GM12878 (cell line): ENCODE data around the gene SYF2. TPM values are rescaled to one million over a fixed set of nuclear protein-coding genes. Genes with fewer than 3 reads are reported as not detected.

Experiments
- ATAC-seq: fragments of 200-7000 bp; cut with Tn5 transposase; 3 replicates; pipeline ENCODE4 v1.9.1; 2020; ENCODE audit warnings: mild to moderate bottlenecking, moderate library complexity
- BruUV-seq: library from RNA; stranded (reverse); fragments of 400-500 nt; replicated peaks from 2 replicates; lab custom pipeline; 2021; lab: Mats Ljungman, UMichigan
- CTCF ChIA-PET: fragments of 300-600 bp; sonication (Branson Sonifier 250); formaldehyde crosslinking; extraction: SDS; loops from one replicate; lab custom pipeline; 2021; ENCODE audit warnings: inconsistent platforms; lab: Yijun Ruan, JAX
- POLR2A ChIA-PET: fragments of 350-600 bp; formaldehyde crosslinking; extraction: SDS; loops from one replicate; lab custom pipeline; 2021; ENCODE audit warnings: inconsistent platforms; lab: Charles Lee
- RAD21 ChIA-PET: fragments of 300-600 bp; sonication (Branson Sonifier 250); formaldehyde crosslinking; loops from one replicate; lab custom pipeline; 2023; ENCODE audit warnings: antibody characterized with exemption; ENCODE audit not compliant: unreplicated experiment; lab: Charles Lee
- SMC1A ChIA-PET: fragments of 300-600 bp; sonication (Branson Sonifier 250); formaldehyde crosslinking; loops from one replicate; lab custom pipeline; 2023; ENCODE audit not compliant: unreplicated experiment, uncharacterized antibody; lab: Charles Lee
- DNase-seq: peaks from one replicate; pipeline ENCODE4 v3.0.0-alpha.2; 2011; ENCODE audit warnings: low read depth, low spot score
- FAIRE-seq: peaks from 3 replicates; lab custom pipeline; 2011; peaks lifted over from hg19 to GRCh38; lab: Jason Lieb, UNC
- H2AFZ ChIP-seq: 2 replicates; pipeline ENCODE4 v1.6.0; 2011; ENCODE audit warnings: low read depth, low read length, control low read depth; ENCODE audit not compliant: control insufficient read depth
- H3K27ac ChIP-seq: 2 replicates; pipeline ENCODE4 v1.5.1; 2011; ENCODE audit warnings: control low read depth; ENCODE audit not compliant: control insufficient read depth, insufficient read depth
- H3K27me3 ChIP-seq, 2 experiments: replicated peaks in 1 of 2; 2 replicates each; pipeline versions ENCODE4 v1.6.0 to v1.6.1; 2011; ENCODE audit warnings: low read length in 1 of 2; ENCODE audit not compliant: control insufficient read depth in 2 of 2, insufficient read depth in 2 of 2
- H3K36me3 ChIP-seq, 2 experiments: 2 replicates each; pipeline ENCODE4 v1.5.1; 2011; ENCODE audit warnings: low read length in 1 of 2; ENCODE audit not compliant: control insufficient read depth in 2 of 2, insufficient read depth in 2 of 2
- H3K4me1 ChIP-seq: 2 replicates; pipeline ENCODE4 v1.6.1; 2011; ENCODE audit warnings: mild to moderate bottlenecking, low read length, moderate library complexity, mixed read lengths; ENCODE audit not compliant: control insufficient read depth, insufficient read depth
- H3K4me2 ChIP-seq: 2 replicates; pipeline ENCODE4 v1.6.0; 2011; ENCODE audit warnings: control low read depth; ENCODE audit not compliant: control insufficient read depth, insufficient read depth
- H3K4me3 ChIP-seq: fragments of 200-600 bp; sonication (generic); 2 replicates; pipeline ENCODE4 v1.5.1; 2016
- H3K79me2 ChIP-seq: 2 replicates; pipeline ENCODE4 v1.6.0; 2011; ENCODE audit warnings: low read length; ENCODE audit not compliant: control insufficient read depth, insufficient read depth
- H3K9ac ChIP-seq: 2 replicates; pipeline ENCODE4 v1.8.0; 2011; ENCODE audit warnings: low read length, control low read depth, mixed read lengths; ENCODE audit not compliant: control insufficient read depth, insufficient read depth
- H3K9me3 ChIP-seq: replicated peaks from 3 replicates; pipeline ENCODE4 v1.5.1; 2011; ENCODE audit warnings: mild to moderate bottlenecking, low read length; ENCODE audit not compliant: control insufficient read depth, insufficient read depth
- H4K20me1 ChIP-seq: 2 replicates; pipeline ENCODE4 v1.6.0; 2011; ENCODE audit not compliant: control insufficient read depth, insufficient read depth
- MYC ChIP-seq: IDR thresholded peaks from 2 replicates; pipeline ENCODE4 v1.6.1; 2011; ENCODE audit warnings: mild to moderate bottlenecking, low read length, moderate library complexity, inconsistent platforms; ENCODE audit not compliant: insufficient read depth, insufficient replicate concordance, insufficient read length, severe bottlenecking
- RAD51 ChIP-seq: fragments of 450-650 bp; IDR thresholded peaks from 2 replicates; pipeline ENCODE4 v1.6.1; 2016; ENCODE audit warnings: moderate library complexity, mild to moderate bottlenecking, inconsistent platforms
- SREBF1 ChIP-seq: IDR thresholded peaks from 2 replicates; pipeline ENCODE4 v1.6.1; 2012; ENCODE audit warnings: mild to moderate bottlenecking, low read length
- STAT1 ChIP-seq: fragments of 450-650 bp; conservative IDR thresholded peaks from 2 replicates; pipeline ENCODE4 v1.6.1; 2014; ENCODE audit warnings: antibody characterized with exemption, mild to moderate bottlenecking
- ZNF217 ChIP-seq: fragments of 450-650 bp; IDR thresholded peaks from 2 replicates; pipeline ENCODE4 v1.6.1; 2017; ENCODE audit warnings: antibody characterized with exemption, mild to moderate bottlenecking
- ZNF622 ChIP-seq: fragments of 450-650 bp; IDR thresholded peaks from 2 replicates; pipeline ENCODE4 v1.6.1; 2017; ENCODE audit warnings: mild to moderate bottlenecking, inconsistent platforms
- WGBS: methylation state at CpG from one replicate; pipeline ENCODE4 v1.1.6; 2016; ENCODE audit warnings: low lambda C conversion rate; ENCODE audit not compliant: insufficient replicate concordance, insufficient coverage; ENCODE audit errors: missing lambda C conversion rate; 5-methylcytosine and 5-hydroxymethylcytosine counted together
- in situ Hi-C: fragments of 300-500 bp; cut with MboI; formaldehyde crosslinking; loops from 9 replicates; pipeline ENCODE4 v1.14.3; 2018; ENCODE audit warnings: mixed read lengths
- intact Hi-C: fragments of 100-400 bp; cut with micrococcal nuclease; formaldehyde crosslinking; loops from one replicate; pipeline ENCODE4 v1.14.2; 2022; ENCODE audit not compliant: unreplicated experiment
- polyA plus RNA-seq, 11 experiments: library from polyadenylated mRNA; depleted of rRNA in 4 of 11; unstranded in 6 of 11; stranded (reverse) in 5 of 11; fragments of >200 nt; fragmentation: Nextera tagmentation in 4 of 11; fragmentation: Illumina TruSeq in 1 of 11; extraction: Ambion mirVana in 4 of 11; extraction: Trizol in 1 of 11; gene quantifications; 1 replicate in 1 of 11; 2 replicates in 10 of 11; pipeline versions ENCODE4 v1.2.1 to v1.2.3, GENCODE V29; 2011 to 2016; ENCODE audit warnings: inconsistent platforms in 2 of 11, missing spikeins in 2 of 11, low read depth in 1 of 11
- total RNA-seq, 4 experiments: library from RNA; depleted of rRNA in 3 of 4; stranded (reverse); fragments of >200 nt in 3 of 4; fragmentation: Illumina TruSeq in 1 of 4; extraction: Trizol in 1 of 4; gene quantifications; 2 replicates each; pipeline versions ENCODE4 v1.2.1 to v1.2.3, GENCODE V29; 2013 to 2021
- TF ChIP-seq, protein P1 (sequence below): fragments of 450-650 bp; conservative IDR thresholded peaks from 2 replicates; pipeline ENCODE4 v1.6.1; 2017; ENCODE audit warnings: mild to moderate bottlenecking, moderate library complexity

Gene SYF2
- total and polyA plus RNA-seq, 10 of the 15 experiments (the other 5 are each of a cell fraction or from before 2014, with no cell fraction given): 20.3 to 70.5 (median 35.3) TPM

DNA sequence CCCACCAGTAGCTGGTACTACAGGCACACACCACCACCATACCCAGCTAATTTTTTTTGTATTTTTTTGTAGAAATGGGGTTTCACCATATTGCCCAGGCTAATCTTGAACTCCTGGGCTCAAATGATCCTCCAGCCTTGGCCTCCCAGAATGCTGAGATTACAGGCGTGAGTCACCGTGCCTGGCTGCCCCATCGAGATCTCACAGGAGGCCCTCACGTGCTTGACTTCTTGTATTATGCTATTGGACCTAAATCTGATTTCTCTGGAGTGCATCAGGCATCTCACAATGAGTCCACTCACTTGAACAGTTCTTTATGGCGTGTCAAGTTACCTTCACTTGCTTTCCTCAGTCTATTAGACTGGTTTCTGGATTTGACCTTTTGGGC is 24.3 kb upstream of the SYF2 start:
- Histone ChIP-seq H3K36me3 (no peaks in the 10 kb centered on the region), H3K9ac (no peak overlapping the region), H3K27me3 (no peaks in the 10 kb centered on the region), H3K27ac (no peak overlapping the region), H3K4me1 (no peaks in the 10 kb centered on the region), H3K4me2 (no peak overlapping the region), H3K79me2 (no peaks in the 10 kb centered on the region; the same call in none of the 2 replicates), H3K9me3 (no peaks in the 10 kb centered on the region), H2AFZ (no peak overlapping the region), H4K20me1 (no peaks in the 10 kb centered on the region), H3K4me3 (no peak overlapping the region)
- WGBS: 91% methylated on average over 5 of the region's 5 CpGs
- ChIA-PET CTCF (interaction anchor here (0.6 kb wide), 1 partner anchor 1435 kb away, joined by 3 read pairs; no protein-coding TSS in a partner anchor), SMC1A (interaction anchor here (1.6 kb wide), 1 partner anchor 12 kb away, joined by 4 read pairs; no protein-coding TSS in a partner anchor), RAD21 (no interaction called here), POLR2A (interaction anchor here (0.6 to 1.2 kb wide), 5 partner anchors 17 to 1051 kb away, joined by 3 to 5 read pairs (median 4); no protein-coding TSS in a partner anchor)
- FAIRE-seq (no peak), DNase-seq (no peak), ATAC-seq (no peak)
- BruUV-seq: no TSS peak
- intact Hi-C loops (no loop called here), in situ Hi-C loops (loop anchor here (5.0 kb wide), 1 partner anchor 86 kb away; no protein-coding TSS in a partner anchor)
- no peak for TF ChIP-seq SREBF1
- TF ChIP-seq MYC: no peak
- TF ChIP-seq STAT1: no peak

DNA sequence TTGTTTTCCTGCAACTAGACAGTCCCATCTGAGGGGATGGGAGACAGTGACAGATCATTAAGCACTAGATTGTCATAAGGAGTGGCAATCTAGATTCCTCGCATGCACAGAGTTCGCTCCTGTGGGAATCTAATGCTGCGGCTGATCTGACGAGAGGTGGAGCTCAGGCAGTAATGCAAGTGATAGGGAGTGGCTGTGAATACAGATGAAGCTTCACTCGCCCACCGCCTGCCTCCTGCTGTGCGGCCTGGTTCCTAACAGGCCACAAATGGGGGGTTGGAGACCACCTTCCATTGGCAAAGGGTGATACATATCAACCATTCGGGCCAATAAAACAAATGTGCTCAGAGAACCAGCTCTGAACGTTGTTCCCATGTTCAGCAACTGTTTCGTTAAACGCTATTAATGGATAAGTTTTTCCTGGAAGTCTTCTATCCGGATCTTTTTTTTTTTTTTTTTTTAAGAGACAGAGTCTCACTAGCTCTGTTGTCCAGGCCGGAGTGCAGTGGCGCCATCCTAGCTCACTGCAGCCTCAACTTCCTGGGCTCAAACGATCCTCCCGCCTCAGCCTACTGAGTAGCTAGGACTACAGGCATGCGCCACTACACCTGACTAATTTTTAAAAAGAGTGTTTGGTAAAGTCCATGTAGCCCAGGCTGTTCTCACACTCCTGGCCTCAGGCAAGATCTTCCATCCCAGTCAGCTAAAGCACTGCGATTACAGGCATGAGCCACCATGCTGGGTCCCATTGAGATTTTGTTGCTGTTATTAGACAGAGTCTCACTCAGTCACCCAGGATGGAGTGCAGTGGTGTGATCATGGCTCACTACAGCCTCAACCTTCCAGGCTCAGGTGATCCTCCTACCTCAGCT is 23.6 kb upstream of the SYF2 start:
- ChIA-PET RAD21 (no interaction called here), POLR2A (interaction anchor here (0.6 to 1.2 kb wide), 7 partner anchors 14 to 1052 kb away, joined by 3 to 5 read pairs (median 4); no protein-coding TSS in a partner anchor), SMC1A (interaction anchor here (1.6 kb wide), 1 partner anchor 11 kb away, joined by 4 read pairs; no protein-coding TSS in a partner anchor), CTCF (interaction anchor here (0.6 kb wide), 1 partner anchor 199 kb away, joined by 5 read pairs; no protein-coding TSS in a partner anchor)
- DNase-seq (no peak), ATAC-seq (no peak), FAIRE-seq (peak; percentile 52)
- H3K9me3 ChIP-seq: no peaks in the 10 kb centered on the region
- H4K20me1 ChIP-seq: no peaks in the 10 kb centered on the region
- H3K79me2 ChIP-seq: no peaks in the 10 kb centered on the region; the same call in 1 of the 2 replicates
- no peak overlapping the region for H2AFZ ChIP-seq
- in situ Hi-C loops: loop anchor here (5.0 kb wide), 1 partner anchor 86 kb away; no protein-coding TSS in a partner anchor
- no peak overlapping the region for H3K9ac ChIP-seq
- no peak overlapping the region for H3K4me2 ChIP-seq
- H3K27ac ChIP-seq: no peak overlapping the region
- BruUV-seq: no TSS peak
- H3K4me1 ChIP-seq: no peaks in the 10 kb centered on the region
- H3K27me3 ChIP-seq: no peaks in the 10 kb centered on the region
- no peak overlapping the region for H3K4me3 ChIP-seq
- intact Hi-C loops: no loop called here
- 93% methylated on average over 18 of the region's 18 CpGs for WGBS
- H3K36me3 ChIP-seq: no peaks in the 10 kb centered on the region
- TF ChIP-seq RAD51 (no peak), MYC (no peak), ZNF217 (no peak), ZNF622 (no peak)
- TF ChIP-seq, protein P1, sequence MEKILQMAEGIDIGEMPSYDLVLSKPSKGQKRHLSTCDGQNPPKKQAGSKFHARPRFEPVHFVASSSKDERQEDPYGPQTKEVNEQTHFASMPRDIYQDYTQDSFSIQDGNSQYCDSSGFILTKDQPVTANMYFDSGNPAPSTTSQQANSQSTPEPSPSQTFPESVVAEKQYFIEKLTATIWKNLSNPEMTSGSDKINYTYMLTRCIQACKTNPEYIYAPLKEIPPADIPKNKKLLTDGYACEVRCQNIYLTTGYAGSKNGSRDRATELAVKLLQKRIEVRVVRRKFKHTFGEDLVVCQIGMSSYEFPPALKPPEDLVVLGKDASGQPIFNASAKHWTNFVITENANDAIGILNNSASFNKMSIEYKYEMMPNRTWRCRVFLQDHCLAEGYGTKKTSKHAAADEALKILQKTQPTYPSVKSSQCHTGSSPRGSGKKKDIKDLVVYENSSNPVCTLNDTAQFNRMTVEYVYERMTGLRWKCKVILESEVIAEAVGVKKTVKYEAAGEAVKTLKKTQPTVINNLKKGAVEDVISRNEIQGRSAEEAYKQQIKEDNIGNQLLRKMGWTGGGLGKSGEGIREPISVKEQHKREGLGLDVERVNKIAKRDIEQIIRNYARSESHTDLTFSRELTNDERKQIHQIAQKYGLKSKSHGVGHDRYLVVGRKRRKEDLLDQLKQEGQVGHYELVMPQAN: no peak
- TF ChIP-seq, all 136 proteins: peak for 0
